CD4-positive, alpha-beta T cell treated with Interleukin-17A for 4 hours (primary cell): ENCODE data around the gene CCK.

Source experiments
- DNase-seq: peaks from one replicate; pipeline ENCODE4 v3.0.0-alpha.2; 2020; ENCODE audit warnings: mixed read lengths

The CCK gene

GRCh38 chr3:42265059-42265991 is 660 bp downstream of the CCK start:
- DNase-seq = no peak

GRCh38 chr3:42264399-42265058 is 1.5 kb downstream of the CCK start:
- DNase-seq = no peak

- no peak for DNase-seq
Measured at GRCh38 chr3:42263354-42264346, 2.3 kb downstream of the CCK start.

GRCh38 chr3:42262525-42262924 is 3.5 kb downstream of the CCK start:
- no peak for DNase-seq

- no peak for DNase-seq
Measured at GRCh38 chr3:42257007-42257406, 9.0 kb downstream of the CCK start.

- DNase-seq = no peak
Measured at GRCh38 chr3:42256135-42256819, 9.7 kb downstream of the CCK start.

- no peak for DNase-seq
Measured at GRCh38 chr3:42254566-42254965, 11.4 kb downstream of the CCK start.

- DNase-seq = no peak
Measured at GRCh38 chr3:42250761-42251160, 15.2 kb downstream of the CCK start.

GRCh38 chr3:42247576-42248027 is 18.4 kb downstream of the CCK start:
- peak; percentile 62 for DNase-seq

GRCh38 chr3:42246091-42246490 is 19.9 kb downstream of the CCK start:
- DNase-seq = no peak

GRCh38 chr3:42236611-42237010 is 29.4 kb downstream of the CCK start:
- no peak for DNase-seq

- no peak for DNase-seq
Measured at GRCh38 chr3:42235532-42235931, 30.5 kb downstream of the CCK start.

GRCh38 chr3:42230860-42231259 is 35.1 kb downstream of the CCK start:
- DNase-seq = no peak

- DNase-seq = no peak
Measured at GRCh38 chr3:42229942-42230688, 35.9 kb downstream of the CCK start.

- DNase-seq = no peak
Measured at GRCh38 chr3:42229266-42229941, 36.6 kb downstream of the CCK start.

- no peak for DNase-seq
Measured at GRCh38 chr3:42228796-42229195, 37.2 kb downstream of the CCK start.

GRCh38 chr3:42226470-42227425 is 39.2 kb downstream of the CCK start:
- DNase-seq = no peak

GRCh38 chr3:42225486-42226363 is 40.3 kb downstream of the CCK start:
- DNase-seq = no peak
